ENCODE data around the gene THSD7A. TPM values are rescaled to one million over a fixed set of nuclear protein-coding genes. Genes with fewer than 3 reads are reported as not detected.

Gene THSD7A
- total and polyA plus RNA-seq, 7 experiments from 2014 or later: 1.2 to 1.3 TPM; not detected in 5

DNA sequence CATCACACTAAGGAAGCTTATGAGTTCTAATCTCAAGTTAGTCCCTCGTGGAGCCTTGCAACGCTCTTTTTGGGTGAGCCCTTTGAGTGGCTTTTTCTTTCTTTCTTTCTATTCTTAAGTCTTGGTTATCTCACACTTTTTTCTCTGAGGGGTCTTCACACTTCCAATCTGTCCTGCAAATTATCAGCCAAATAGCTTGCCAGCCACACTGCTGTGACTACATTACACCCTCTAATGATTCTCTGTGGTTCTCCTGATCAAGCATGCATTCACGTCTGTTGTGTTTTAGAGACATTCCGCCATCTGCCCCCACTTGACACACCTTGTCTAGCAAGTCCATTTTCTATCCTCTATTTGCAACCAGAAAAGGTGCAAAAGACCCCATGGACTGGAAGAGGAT, 340.2 kb downstream of the THSD7A start:
- Histone ChIP-seq H3K4me3 (ENCODE audit: low read length) (no peak overlapping the region), H3K27ac (ENCODE audit: low read depth, low read length) (no peak overlapping the region), H3K4me1 (ENCODE audit: control insufficient read depth in 2 of 2, insufficient read depth in 2 of 2, low read length in 2 of 2) (no peaks in the 10 kb centered on the region), H3K36me3 (ENCODE audit: control insufficient read depth in 2 of 3, insufficient read depth in 3 of 3, low read length in 3 of 3) (no peaks in the 10 kb centered on the region), H3K9me3 (ENCODE audit: control insufficient read depth in 2 of 3, low read length in 3 of 3) (no peaks in the 10 kb centered on the region), H3K27me3 (ENCODE audit: control insufficient read depth in 2 of 2, insufficient read depth in 2 of 2, low read length in 2 of 2) (no peaks in the 10 kb centered on the region)
- Mint-ChIP-seq H3K36me3 (peaks cover 0 to 1% (median 0%) of the 10 kb centered on the region in 5 donors), H3K27me3 (no peaks in the 10 kb centered on the region), H3K9me3 (peaks cover 0 to 23% (median 3%) of the 10 kb centered on the region in 11 donors), H3K27ac (no peak overlapping the region), H3K4me3 (no peak overlapping the region), H3K4me1 (no peaks in the 10 kb centered on the region)
- ATAC-seq: no peak
- ChIA-PET POLR2A (no interaction called here), CTCF (no interaction called here)
- intact Hi-C loops (cut with micrococcal nuclease): no loop called here
- DNase-seq: no peak

DNA sequence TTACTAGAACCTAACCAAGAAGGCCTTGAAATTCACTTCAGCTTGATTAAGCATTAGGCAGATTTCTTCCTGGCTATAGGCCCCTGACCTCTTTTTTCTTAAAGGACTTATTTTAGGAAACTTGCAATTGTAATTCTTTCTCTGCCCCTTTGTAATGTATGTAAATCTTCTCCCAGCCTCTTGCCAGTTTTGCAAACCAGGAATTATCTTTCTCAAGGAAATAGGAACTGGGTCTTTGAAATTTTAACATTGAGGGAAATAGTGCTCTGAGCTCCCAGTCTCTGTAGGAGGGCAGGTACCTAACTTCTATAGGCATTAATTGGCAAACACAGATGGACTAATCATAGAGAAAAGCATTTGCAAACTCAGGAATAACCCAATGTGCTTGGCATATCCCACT, 342.7 kb downstream of the THSD7A start:
- H3K27me3 Mint-ChIP-seq: no peaks in the 10 kb centered on the region
- ATAC-seq (no peak), DNase-seq (no peak)
- no peaks in the 10 kb centered on the region for H3K36me3 ChIP-seq (ENCODE audit: control insufficient read depth in 2 of 3, insufficient read depth in 3 of 3, low read length in 3 of 3)
- no peak overlapping the region for H3K4me3 Mint-ChIP-seq
- H3K36me3 Mint-ChIP-seq: no peaks in the 10 kb centered on the region
- ChIA-PET POLR2A (no interaction called here), CTCF (no interaction called here)
- intact Hi-C loops (cut with micrococcal nuclease): no loop called here
- H3K9me3 Mint-ChIP-seq: peaks cover 0 to 19% (median 0%) of the 10 kb centered on the region in 11 donors
- H3K4me1 Mint-ChIP-seq: no peaks in the 10 kb centered on the region
- no peaks in the 10 kb centered on the region for H3K9me3 ChIP-seq (ENCODE audit: control insufficient read depth in 2 of 3, low read length in 3 of 3)
- H3K4me1 ChIP-seq (ENCODE audit: control insufficient read depth in 2 of 2, insufficient read depth in 2 of 2, low read length in 2 of 2): no peaks in the 10 kb centered on the region
- H3K4me3 ChIP-seq (ENCODE audit: low read length): no peak overlapping the region
- H3K27me3 ChIP-seq (ENCODE audit: control insufficient read depth in 2 of 2, insufficient read depth in 2 of 2, low read length in 2 of 2): no peaks in the 10 kb centered on the region
- H3K27ac Mint-ChIP-seq: no peak overlapping the region
- no peak overlapping the region for H3K27ac ChIP-seq (ENCODE audit: low read depth, low read length)

DNA sequence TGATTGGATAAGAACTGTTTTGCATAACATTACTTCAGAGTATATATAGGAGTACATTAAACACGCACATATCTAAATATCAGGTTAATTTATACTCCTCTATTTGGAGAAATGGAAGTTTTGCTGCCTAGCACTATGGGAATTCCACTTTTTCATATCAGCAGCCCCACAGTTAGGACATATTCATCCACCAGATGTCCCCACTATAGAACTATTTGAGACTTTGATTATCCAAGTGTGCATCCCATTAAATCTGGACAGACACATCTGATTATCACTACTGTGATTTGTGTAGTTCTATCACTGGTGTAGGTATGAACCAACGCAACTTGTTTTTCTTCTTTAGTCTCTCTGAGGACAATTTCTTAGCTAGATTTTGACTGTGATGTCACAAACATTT, 345.7 kb downstream of the THSD7A start:
- no peak overlapping the region for H3K4me3 ChIP-seq (ENCODE audit: low read length)
- H3K27me3 ChIP-seq (ENCODE audit: control insufficient read depth in 2 of 2, insufficient read depth in 2 of 2, low read length in 2 of 2): no peaks in the 10 kb centered on the region
- no peaks in the 10 kb centered on the region for H3K27me3 Mint-ChIP-seq
- ATAC-seq (no peak), DNase-seq (no peak)
- no peaks in the 10 kb centered on the region for H3K36me3 ChIP-seq (ENCODE audit: control insufficient read depth in 2 of 3, insufficient read depth in 3 of 3, low read length in 3 of 3)
- no peak overlapping the region for H3K27ac ChIP-seq (ENCODE audit: low read depth, low read length)
- no peaks in the 10 kb centered on the region for H3K4me1 ChIP-seq (ENCODE audit: control insufficient read depth in 2 of 2, insufficient read depth in 2 of 2, low read length in 2 of 2)
- CTCF ChIA-PET: no interaction called here
- H3K9me3 ChIP-seq (ENCODE audit: control insufficient read depth in 2 of 3, low read length in 3 of 3): no peaks in the 10 kb centered on the region
- intact Hi-C loops (cut with micrococcal nuclease): no loop called here
- peaks cover 0 to 15% (median 2%) of the 10 kb centered on the region in 11 donors for H3K9me3 Mint-ChIP-seq
- POLR2A ChIA-PET: no interaction called here
- no peaks in the 10 kb centered on the region for H3K36me3 Mint-ChIP-seq
- no peak overlapping the region for H3K4me3 Mint-ChIP-seq
- no peaks in the 10 kb centered on the region for H3K4me1 Mint-ChIP-seq
- H3K27ac Mint-ChIP-seq: no peak overlapping the region

DNA sequence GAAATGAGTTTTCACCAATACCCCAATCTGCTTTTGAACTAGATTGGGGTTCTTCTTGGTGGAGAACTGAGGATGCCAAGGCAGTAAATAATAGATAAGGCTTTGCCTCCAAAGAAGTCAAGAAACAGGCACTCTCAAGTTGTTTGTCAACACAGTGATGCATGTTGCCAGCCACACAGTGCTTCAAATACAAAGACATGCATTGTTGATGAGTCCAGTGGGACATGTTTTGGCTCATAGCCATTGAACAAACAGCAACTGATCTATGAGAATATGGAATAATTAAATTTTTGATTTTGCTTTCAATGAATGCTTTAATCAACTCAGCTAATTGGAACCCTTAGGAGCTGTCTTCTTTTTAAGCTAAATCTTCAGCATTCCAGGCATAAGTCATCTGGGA, 346.4 kb downstream of the THSD7A start:
- DNase-seq: no peak
- Mint-ChIP-seq H3K27me3 (no peaks in the 10 kb centered on the region), H3K36me3 (no peaks in the 10 kb centered on the region), H3K27ac (no peak overlapping the region), H3K9me3 (peaks cover 0 to 15% (median 2%) of the 10 kb centered on the region in 11 donors), H3K4me3 (no peak overlapping the region), H3K4me1 (no peaks in the 10 kb centered on the region)
- ChIA-PET CTCF (no interaction called here), POLR2A (no interaction called here)
- no peak overlapping the region for H3K4me3 ChIP-seq (ENCODE audit: low read length)
- no peaks in the 10 kb centered on the region for H3K9me3 ChIP-seq (ENCODE audit: control insufficient read depth in 2 of 3, low read length in 3 of 3)
- H3K27ac ChIP-seq (ENCODE audit: low read depth, low read length): no peak overlapping the region
- no peaks in the 10 kb centered on the region for H3K36me3 ChIP-seq (ENCODE audit: control insufficient read depth in 2 of 3, insufficient read depth in 3 of 3, low read length in 3 of 3)
- H3K27me3 ChIP-seq (ENCODE audit: control insufficient read depth in 2 of 2, insufficient read depth in 2 of 2, low read length in 2 of 2): no peaks in the 10 kb centered on the region
- intact Hi-C loops (cut with micrococcal nuclease): no loop called here
- H3K4me1 ChIP-seq (ENCODE audit: control insufficient read depth in 2 of 2, insufficient read depth in 2 of 2, low read length in 2 of 2): no peaks in the 10 kb centered on the region
- ATAC-seq: no peak

DNA sequence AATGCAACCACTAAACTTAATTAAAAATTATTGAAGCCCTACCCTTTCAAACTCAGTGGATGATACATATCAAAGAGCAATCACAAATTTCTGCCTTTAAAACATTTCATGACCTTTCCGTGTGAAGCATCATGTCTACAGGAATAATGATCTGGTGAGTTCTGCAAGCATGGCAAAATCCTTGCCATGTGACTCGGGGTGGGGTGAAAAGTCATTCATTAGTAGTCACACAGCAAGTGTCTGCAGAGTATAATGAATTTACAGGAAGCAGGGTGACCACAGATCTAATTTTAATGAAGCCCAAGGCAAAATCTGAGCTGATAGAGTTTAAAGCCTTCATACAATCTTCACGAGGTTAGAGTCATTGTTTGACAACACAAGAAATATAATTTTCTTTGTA, 351.9 kb downstream of the THSD7A start:
- H3K27me3 Mint-ChIP-seq: no peaks in the 10 kb centered on the region
- Histone ChIP-seq H3K4me3 (ENCODE audit: low read length) (no peak overlapping the region), H3K9me3 (ENCODE audit: control insufficient read depth in 2 of 3, low read length in 3 of 3) (no peaks in the 10 kb centered on the region), H3K27me3 (ENCODE audit: control insufficient read depth in 2 of 2, insufficient read depth in 2 of 2, low read length in 2 of 2) (no peaks in the 10 kb centered on the region), H3K27ac (ENCODE audit: low read depth, low read length) (no peak overlapping the region), H3K36me3 (ENCODE audit: control insufficient read depth in 2 of 3, insufficient read depth in 3 of 3, low read length in 3 of 3) (no peaks in the 10 kb centered on the region), H3K4me1 (ENCODE audit: control insufficient read depth in 2 of 2, insufficient read depth in 2 of 2, low read length in 2 of 2) (no peaks in the 10 kb centered on the region)
- no peak overlapping the region for H3K4me3 Mint-ChIP-seq
- POLR2A ChIA-PET: no interaction called here
- CTCF ChIA-PET: no interaction called here
- intact Hi-C loops (cut with micrococcal nuclease): no loop called here
- no peaks in the 10 kb centered on the region for H3K4me1 Mint-ChIP-seq
- H3K27ac Mint-ChIP-seq: no peak overlapping the region
- no peak for DNase-seq
- ATAC-seq: no peak
- H3K9me3 Mint-ChIP-seq: peaks cover 0 to 8% (median 0%) of the 10 kb centered on the region in 11 donors
- H3K36me3 Mint-ChIP-seq: no peaks in the 10 kb centered on the region

DNA sequence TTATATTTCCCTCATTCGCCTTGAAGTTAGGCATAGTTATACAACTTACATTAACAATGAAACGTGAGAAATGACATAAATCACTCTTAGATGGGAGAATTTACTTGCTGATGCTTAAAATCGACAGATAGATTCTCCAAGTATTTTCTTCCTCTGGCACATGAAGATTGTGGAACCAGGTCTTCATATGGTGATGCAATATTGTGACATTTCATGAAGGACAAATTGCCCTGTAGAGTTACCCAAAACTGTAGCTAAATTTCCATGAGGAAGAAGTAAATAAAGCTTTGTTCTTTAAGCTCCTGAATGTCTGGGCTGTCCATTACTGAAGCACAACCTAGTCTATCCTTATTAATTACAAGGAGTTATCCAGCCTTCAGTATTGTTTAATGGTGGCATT, 353.1 kb downstream of the THSD7A start:
- H3K36me3 ChIP-seq (ENCODE audit: control insufficient read depth in 2 of 3, insufficient read depth in 3 of 3, low read length in 3 of 3): no peaks in the 10 kb centered on the region
- H3K27ac ChIP-seq (ENCODE audit: low read depth, low read length): no peak overlapping the region
- POLR2A ChIA-PET: no interaction called here
- no peaks in the 10 kb centered on the region for H3K4me1 ChIP-seq (ENCODE audit: control insufficient read depth in 2 of 2, insufficient read depth in 2 of 2, low read length in 2 of 2)
- intact Hi-C loops (cut with micrococcal nuclease): no loop called here
- Mint-ChIP-seq H3K9me3 (peaks cover 0 to 8% (median 0%) of the 10 kb centered on the region in 11 donors), H3K4me1 (no peaks in the 10 kb centered on the region), H3K36me3 (no peaks in the 10 kb centered on the region), H3K4me3 (no peak overlapping the region), H3K27ac (no peak overlapping the region), H3K27me3 (no peaks in the 10 kb centered on the region)
- CTCF ChIA-PET: no interaction called here
- H3K9me3 ChIP-seq (ENCODE audit: control insufficient read depth in 2 of 3, low read length in 3 of 3): no peaks in the 10 kb centered on the region
- DNase-seq: no peak
- H3K4me3 ChIP-seq (ENCODE audit: low read length): no peak overlapping the region
- no peak for ATAC-seq
- no peaks in the 10 kb centered on the region for H3K27me3 ChIP-seq (ENCODE audit: control insufficient read depth in 2 of 2, insufficient read depth in 2 of 2, low read length in 2 of 2)

DNA sequence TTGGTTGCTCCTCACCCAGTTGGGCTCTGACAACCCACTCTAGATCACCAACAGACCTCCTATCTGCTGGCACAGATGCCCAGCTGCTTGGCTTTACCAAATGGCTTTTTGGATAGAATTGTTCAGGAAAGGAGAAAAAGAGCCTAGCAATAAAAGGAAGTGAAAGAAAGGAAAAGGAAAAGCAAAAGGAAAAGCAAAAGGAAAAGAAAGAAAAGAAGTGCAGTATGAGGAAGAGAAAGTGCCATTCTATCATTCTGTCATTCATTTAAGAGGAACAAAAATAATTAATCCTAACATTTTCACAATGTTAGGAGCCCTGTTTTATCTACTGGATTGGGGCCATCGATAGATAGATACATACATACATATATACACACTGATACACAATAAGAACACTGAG, 353.6 kb downstream of the THSD7A start:
- no peaks in the 10 kb centered on the region for H3K9me3 ChIP-seq (ENCODE audit: control insufficient read depth in 2 of 3, low read length in 3 of 3)
- CTCF ChIA-PET: no interaction called here
- POLR2A ChIA-PET: no interaction called here

More for the DNA sequence above, 353.6 kb downstream of the THSD7A start:
- Mint-ChIP-seq H3K4me3 (no peak overlapping the region), H3K36me3 (no peaks in the 10 kb centered on the region), H3K27ac (no peak overlapping the region), H3K4me1 (no peaks in the 10 kb centered on the region), H3K27me3 (no peaks in the 10 kb centered on the region), H3K9me3 (peaks cover 0 to 8% (median 0%) of the 10 kb centered on the region in 11 donors)
- no peak overlapping the region for H3K4me3 ChIP-seq (ENCODE audit: low read length)
- intact Hi-C loops (cut with micrococcal nuclease): no loop called here
- no peaks in the 10 kb centered on the region for H3K36me3 ChIP-seq (ENCODE audit: control insufficient read depth in 2 of 3, insufficient read depth in 3 of 3, low read length in 3 of 3)
- H3K27me3 ChIP-seq (ENCODE audit: control insufficient read depth in 2 of 2, insufficient read depth in 2 of 2, low read length in 2 of 2): no peaks in the 10 kb centered on the region
- H3K27ac ChIP-seq (ENCODE audit: low read depth, low read length): no peak overlapping the region
- ATAC-seq (no peak), DNase-seq (no peak)
- H3K4me1 ChIP-seq (ENCODE audit: control insufficient read depth in 2 of 2, insufficient read depth in 2 of 2, low read length in 2 of 2): no peaks in the 10 kb centered on the region
